Measurements from ENCODE around the gene CHRDL1. TPM values are rescaled to one million over a fixed set of nuclear protein-coding genes. Genes with fewer than 3 reads are reported as not detected.

CHRDL1 gene
- total and polyA plus RNA-seq, 2 donors (not counting 3 experiments of a cell fraction or from before 2014, with no cell fraction given): not detected

GRCh38 chrX:110836001-110836400, 40.4 kb upstream of the CHRDL1 start:
- H3K79me2 ChIP-seq (ENCODE audit: control insufficient read depth, insufficient read depth, low read length): no peaks in the 10 kb centered on the region
- H3K4me1 ChIP-seq (ENCODE audit: control insufficient read depth, extremely low read depth, insufficient read depth, low read length): no peaks in the 10 kb centered on the region
- H3K36me3 ChIP-seq (ENCODE audit: control insufficient read depth in 2 of 2, extremely low read depth in 1 of 2, insufficient read depth in 2 of 2, low read length in 2 of 2): no peaks in the 10 kb centered on the region
- no peak overlapping the region for H2AFZ ChIP-seq (ENCODE audit: low read depth, low read length)
- no peak overlapping the region for H3K9ac ChIP-seq (replicated peaks; ENCODE audit: extremely low read depth, insufficient read depth, low read length)
- no peak for TF ChIP-seq JUN (IDR thresholded peaks at IDR 0.05; ENCODE audit: borderline replicate concordance, insufficient read depth, insufficient read length, low read depth)
- no peak for TF ChIP-seq GATA2 (IDR thresholded peaks at IDR 0.05; ENCODE audit: insufficient read depth, insufficient read length, low read depth, low read length)
- no peak for TF ChIP-seq MAX (IDR thresholded peaks at IDR 0.05; ENCODE audit: insufficient read depth, insufficient read length)
- TF ChIP-seq POLR2AphosphoS5 (IDR thresholded peaks at IDR 0.05; ENCODE audit: insufficient read depth, low read depth, low read length): no peak
- TF ChIP-seq POLR2A (IDR thresholded peaks at IDR 0.05; ENCODE audit: low read depth, low read length): no peak
- no peak for TF ChIP-seq FOS (IDR thresholded peaks at IDR 0.05; ENCODE audit: borderline replicate concordance, insufficient read depth, low read length)
- no peak for TF ChIP-seq CTCF (IDR thresholded peaks at IDR 0.05; ENCODE audit: extremely low read depth in 1 of 2, insufficient read depth in 1 of 2, low read depth in 1 of 2, low read length in 2 of 2)
- no peak for TF ChIP-seq MYC (IDR thresholded peaks at IDR 0.05; ENCODE audit: low read depth, low read length)
- TF ChIP-seq EZH2 (IDR thresholded peaks at IDR 0.05; ENCODE audit: borderline replicate concordance, low read depth, low read length, severe bottlenecking): no peak
- DNase-seq (ENCODE audit: low read depth, low spot score) (no peak), FAIRE-seq (no peak)
- no peak overlapping the region for H3K4me2 ChIP-seq (ENCODE audit: insufficient read depth, low read length)
- H3K9me3 ChIP-seq (replicated peaks; ENCODE audit: control insufficient read depth, insufficient read depth, low read length): no peaks in the 10 kb centered on the region
- no peak overlapping the region for H3K27ac ChIP-seq (ENCODE audit: insufficient read depth, low read depth, low read length)
- POLR2A ChIA-PET: no interaction called here
- intact Hi-C loops (cut with micrococcal nuclease): no loop called here
- H3K9me1 ChIP-seq (replicated peaks; ENCODE audit: control insufficient read depth, extremely low read depth, insufficient read depth, low read length): no peaks in the 10 kb centered on the region
- no TSS peak for BruUV-seq (replicated peaks)
- H4K20me1 ChIP-seq (replicated peaks; ENCODE audit: control insufficient read depth, extremely low read depth, insufficient read depth, low read length): no peaks in the 10 kb centered on the region
- dilution Hi-C loops (cut with MboI; ENCODE audit: extremely low pct_ligation_motif_present, low sequenced_read_pairs): no loop called here
- CTCF ChIA-PET: no interaction called here
- no peak overlapping the region for H3K4me3 ChIP-seq (replicated peaks in 1 of 3; ENCODE audit: insufficient read depth in 1 of 3, low read depth in 1 of 3, low read length in 3 of 3)
- H3K27me3 ChIP-seq (ENCODE audit: control insufficient read depth in 2 of 2, insufficient read depth in 2 of 2, low read length in 2 of 2): no peaks in the 10 kb centered on the region

Data from endothelial cell of umbilical vein (primary cell).